Measurements from ENCODE around the gene MEIS2.

MEIS2 gene

GRCh38 chr15:36925049-36925448 lies 175.3 kb downstream of the MEIS2 start:
- TF ChIP-seq EZH2phosphoT487 (IDR thresholded peaks at IDR 0.05; ENCODE audit: borderline replicate concordance) (no peak), CTCF (conservative IDR thresholded peaks at IDR 0.05; ENCODE audit: low read length) (no peak)
- Histone ChIP-seq H2AFZ (ENCODE audit: low read length) (no peak overlapping the region), H3K79me2 (ENCODE audit: insufficient read depth, low read length) (no peaks in the 10 kb centered on the region)

GRCh38 chr15:36924034-36924433 lies 176.3 kb downstream of the MEIS2 start:
- H3K9me3 ChIP-seq (ENCODE audit: insufficient read depth, low read depth, low read length): no peaks in the 10 kb centered on the region

More at GRCh38 chr15:36925049-36925448, 175.3 kb downstream of the MEIS2 start:
- Histone ChIP-seq H3K36me3 (ENCODE audit: insufficient read depth, low read length) (no peaks in the 10 kb centered on the region), H3K9ac (ENCODE audit: low read depth, low read length, poor library complexity, severe bottlenecking) (no peak overlapping the region), H3K4me1 (ENCODE audit: insufficient read depth, low read length, poor library complexity, severe bottlenecking) (no peaks in the 10 kb centered on the region), H3K9me3 (ENCODE audit: insufficient read depth, low read depth, low read length) (no peaks in the 10 kb centered on the region), H3F3A (ENCODE audit: low read depth) (no peaks in the 10 kb centered on the region), H3K27me3 (ENCODE audit: insufficient read depth, low read length, poor library complexity, severe bottlenecking) (no peaks in the 10 kb centered on the region), H4K20me1 (ENCODE audit: insufficient read depth, low read length, poor library complexity, severe bottlenecking) (no peaks in the 10 kb centered on the region), H3K4me2 (ENCODE audit: low read depth, low read length, poor library complexity, severe bottlenecking) (no peak overlapping the region), H3K9me2 (replicated peaks; ENCODE audit: low read depth, low read length) (no peaks in the 10 kb centered on the region), H3K4me3 (ENCODE audit: low read length, poor library complexity, severe bottlenecking) (no peak overlapping the region)

GRCh38 chr15:36921484-36922091 lies 178.8 kb downstream of the MEIS2 start:
- Histone ChIP-seq H4K20me1 (ENCODE audit: insufficient read depth, low read length, poor library complexity, severe bottlenecking) (no peaks in the 10 kb centered on the region), H3K4me1 (ENCODE audit: insufficient read depth, low read length, poor library complexity, severe bottlenecking) (no peaks in the 10 kb centered on the region), H3K4me2 (ENCODE audit: low read depth, low read length, poor library complexity, severe bottlenecking) (no peak overlapping the region), H3K9me3 (ENCODE audit: insufficient read depth, low read depth, low read length) (no peaks in the 10 kb centered on the region), H3K9me2 (replicated peaks; ENCODE audit: low read depth, low read length) (no peaks in the 10 kb centered on the region), H3K36me3 (ENCODE audit: insufficient read depth, low read length) (no peaks in the 10 kb centered on the region), H3K4me3 (ENCODE audit: low read length, poor library complexity, severe bottlenecking) (no peak overlapping the region), H3F3A (ENCODE audit: low read depth) (no peaks in the 10 kb centered on the region), H2AFZ (ENCODE audit: low read length) (no peak overlapping the region), H3K27me3 (ENCODE audit: insufficient read depth, low read length, poor library complexity, severe bottlenecking) (no peaks in the 10 kb centered on the region), H3K9ac (ENCODE audit: low read depth, low read length, poor library complexity, severe bottlenecking) (no peak overlapping the region), H3K79me2 (ENCODE audit: insufficient read depth, low read length) (no peaks in the 10 kb centered on the region)
- TF ChIP-seq EZH2phosphoT487 (IDR thresholded peaks at IDR 0.05; ENCODE audit: borderline replicate concordance): no peak

More at GRCh38 chr15:36924034-36924433, 176.3 kb downstream of the MEIS2 start:
- no peaks in the 10 kb centered on the region for H3K79me2 ChIP-seq (ENCODE audit: insufficient read depth, low read length)
- no peak overlapping the region for H2AFZ ChIP-seq (ENCODE audit: low read length)
- no peak overlapping the region for H3K4me2 ChIP-seq (ENCODE audit: low read depth, low read length, poor library complexity, severe bottlenecking)
- no peaks in the 10 kb centered on the region for H4K20me1 ChIP-seq (ENCODE audit: insufficient read depth, low read length, poor library complexity, severe bottlenecking)
- no peaks in the 10 kb centered on the region for H3K9me2 ChIP-seq (replicated peaks; ENCODE audit: low read depth, low read length)
- no peaks in the 10 kb centered on the region for H3K36me3 ChIP-seq (ENCODE audit: insufficient read depth, low read length)
- no peaks in the 10 kb centered on the region for H3F3A ChIP-seq (ENCODE audit: low read depth)
- H3K9ac ChIP-seq (ENCODE audit: low read depth, low read length, poor library complexity, severe bottlenecking): no peak overlapping the region
- H3K4me1 ChIP-seq (ENCODE audit: insufficient read depth, low read length, poor library complexity, severe bottlenecking): no peaks in the 10 kb centered on the region
- no peak for TF ChIP-seq CTCF (conservative IDR thresholded peaks at IDR 0.05; ENCODE audit: low read length)
- no peak for TF ChIP-seq EZH2phosphoT487 (IDR thresholded peaks at IDR 0.05; ENCODE audit: borderline replicate concordance)
- H3K27me3 ChIP-seq (ENCODE audit: insufficient read depth, low read length, poor library complexity, severe bottlenecking): no peaks in the 10 kb centered on the region
- H3K4me3 ChIP-seq (ENCODE audit: low read length, poor library complexity, severe bottlenecking): no peak overlapping the region
